GM18519 (cell line): Measurements from ENCODE around the gene TMEM134.

ENCODE experiments used
- ATAC-seq: cut with Tn5 transposase; IDR thresholded peaks from one replicate; pipeline ENCODE4 v1.9.1; 2021; ENCODE audit warnings: mild to moderate bottlenecking, moderate library complexity; ENCODE audit not compliant: unreplicated experiment, low FRiP score

Gene TMEM134

DNA sequence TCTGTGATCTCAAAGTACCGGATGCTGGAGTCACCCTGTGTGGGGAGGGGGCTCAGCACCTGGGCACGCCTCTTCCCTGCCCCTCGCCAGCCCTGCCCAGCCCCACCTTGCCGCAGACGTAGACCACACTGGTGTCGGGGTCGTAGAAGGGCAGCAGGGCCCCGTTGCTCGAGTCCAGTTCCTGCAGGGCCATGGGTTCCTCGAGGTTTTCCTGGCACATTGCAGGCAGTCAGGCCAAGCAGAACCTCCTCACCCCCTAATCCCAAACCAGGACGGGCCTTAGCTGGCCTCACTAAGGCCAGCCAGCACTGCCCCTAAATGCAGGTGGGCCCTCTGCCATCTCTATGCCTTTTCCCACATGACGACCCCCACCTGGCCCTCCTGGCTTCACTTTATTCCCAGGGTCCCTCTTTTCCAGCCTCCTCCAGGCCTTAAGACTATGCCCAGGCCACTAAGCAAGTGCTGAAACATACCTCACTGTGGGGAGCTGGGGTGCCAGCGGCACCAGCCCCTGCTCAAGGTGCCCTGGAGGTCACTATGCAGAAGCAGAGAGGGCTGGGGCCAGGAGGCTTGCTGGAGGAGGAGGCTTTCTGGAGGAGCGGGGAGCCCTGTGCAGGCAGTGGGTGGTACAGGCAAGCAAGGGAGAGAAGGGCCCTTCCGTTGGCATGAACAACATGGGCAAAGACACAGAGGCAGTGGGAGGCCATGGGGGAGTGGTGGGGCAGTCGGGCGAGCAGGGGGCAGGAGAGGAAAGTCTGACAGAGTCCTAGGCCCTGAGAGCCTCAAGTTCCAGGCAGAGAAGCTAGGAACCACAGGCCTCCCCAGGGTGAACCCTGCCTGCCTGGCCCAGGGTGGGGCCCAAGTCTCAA, 28.6 kb downstream of the TMEM134 start:
- ATAC-seq: no peak

DNA sequence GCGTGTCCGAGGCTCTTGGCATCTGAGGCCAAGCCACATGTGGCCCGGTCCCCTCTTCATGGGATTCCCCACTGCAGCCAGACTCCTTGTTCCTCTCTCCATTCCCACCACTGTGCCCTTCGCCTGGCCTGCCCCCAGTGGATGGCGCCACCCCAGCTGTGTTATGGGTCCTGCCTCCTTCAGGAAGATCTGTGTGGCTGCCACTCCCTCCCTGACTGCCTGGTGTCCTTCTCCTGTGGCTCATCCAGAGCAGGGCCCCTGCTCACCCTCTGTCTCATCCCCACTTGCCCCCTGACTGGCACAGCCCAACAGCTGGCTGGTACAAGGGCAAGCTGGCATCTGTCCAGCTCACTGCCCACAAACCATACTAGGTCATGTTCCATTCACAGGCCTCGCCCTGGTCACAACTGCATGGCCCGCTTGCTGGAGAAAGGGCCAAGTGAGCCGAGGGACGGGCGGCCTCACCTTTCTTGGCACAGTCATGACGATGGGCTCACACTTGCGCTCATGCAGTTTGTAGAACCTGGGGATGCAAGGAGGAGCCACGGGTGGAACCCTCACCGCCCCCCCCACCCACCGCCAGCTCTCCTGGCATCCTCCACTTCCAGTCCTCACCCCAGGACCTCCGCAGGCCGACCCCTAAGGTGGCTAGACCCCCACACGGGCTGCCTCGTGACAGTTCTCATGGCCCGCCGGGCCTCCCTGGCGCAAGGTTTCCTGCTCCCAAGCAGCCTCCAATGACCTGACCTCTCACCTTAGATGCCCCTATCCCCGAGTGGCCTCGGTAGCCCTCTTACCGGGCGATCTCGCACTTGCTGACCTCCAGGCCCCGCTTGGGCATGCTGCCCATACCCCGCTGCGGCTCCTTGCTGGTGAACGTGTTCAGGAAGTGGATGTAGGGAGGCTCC, 29.5 kb downstream of the TMEM134 start:
- no peak for ATAC-seq

DNA sequence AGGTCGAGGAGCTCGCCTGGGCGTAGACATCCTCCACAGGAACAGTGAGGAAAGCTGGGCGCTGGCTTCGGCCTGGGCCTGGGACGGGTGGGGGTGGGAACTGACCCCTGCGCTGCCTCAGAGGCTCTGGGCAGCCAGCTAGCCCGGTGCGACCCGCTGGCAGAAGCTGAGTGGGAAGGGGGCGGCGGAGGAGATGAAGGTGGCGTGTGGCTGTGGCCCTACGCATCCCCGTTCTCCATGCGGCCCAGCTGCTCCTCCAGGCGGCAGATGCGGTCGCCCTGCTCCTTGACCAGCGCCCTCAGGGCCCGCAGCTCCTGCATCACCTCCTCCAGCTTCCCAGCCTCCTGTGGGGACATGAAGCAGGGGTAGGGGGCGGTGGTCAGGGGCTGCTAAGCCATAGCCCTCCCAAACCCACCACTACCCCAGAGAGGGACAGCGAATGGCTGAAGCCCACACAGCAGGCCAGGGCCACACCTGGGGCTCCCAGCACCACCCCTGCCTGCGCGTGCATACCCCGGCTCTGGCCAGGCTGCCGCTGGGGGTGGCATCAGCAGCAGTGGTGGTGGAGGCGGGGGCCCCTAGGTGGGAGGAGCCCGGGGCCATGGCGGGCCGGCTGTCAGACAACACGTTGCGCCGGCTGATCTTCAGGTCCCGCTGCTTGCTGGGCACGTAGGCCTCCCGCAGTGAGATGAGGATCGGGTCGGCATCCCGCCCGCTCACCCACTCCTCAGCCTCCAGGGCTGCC, 30.7 kb downstream of the TMEM134 start:
- ATAC-seq: no peak

DNA sequence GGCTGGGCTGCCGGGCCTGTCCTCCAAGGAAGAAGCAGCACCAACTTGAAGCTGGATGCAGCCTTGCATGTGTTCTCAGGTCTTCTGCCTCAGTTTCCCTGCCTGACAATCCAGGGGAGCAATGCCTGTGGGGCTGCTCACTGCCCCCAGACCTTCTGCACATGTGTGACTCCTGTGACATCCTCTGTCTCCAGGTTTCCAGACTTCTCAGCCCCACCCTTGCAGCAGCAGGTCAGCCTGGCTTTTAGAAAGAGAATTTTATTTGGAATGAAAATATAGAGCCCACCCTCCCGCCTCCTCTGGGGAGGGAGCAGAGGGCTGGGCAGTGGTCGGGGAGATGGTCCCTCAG, 31.3 kb downstream of the TMEM134 start:
- no peak for ATAC-seq

DNA sequence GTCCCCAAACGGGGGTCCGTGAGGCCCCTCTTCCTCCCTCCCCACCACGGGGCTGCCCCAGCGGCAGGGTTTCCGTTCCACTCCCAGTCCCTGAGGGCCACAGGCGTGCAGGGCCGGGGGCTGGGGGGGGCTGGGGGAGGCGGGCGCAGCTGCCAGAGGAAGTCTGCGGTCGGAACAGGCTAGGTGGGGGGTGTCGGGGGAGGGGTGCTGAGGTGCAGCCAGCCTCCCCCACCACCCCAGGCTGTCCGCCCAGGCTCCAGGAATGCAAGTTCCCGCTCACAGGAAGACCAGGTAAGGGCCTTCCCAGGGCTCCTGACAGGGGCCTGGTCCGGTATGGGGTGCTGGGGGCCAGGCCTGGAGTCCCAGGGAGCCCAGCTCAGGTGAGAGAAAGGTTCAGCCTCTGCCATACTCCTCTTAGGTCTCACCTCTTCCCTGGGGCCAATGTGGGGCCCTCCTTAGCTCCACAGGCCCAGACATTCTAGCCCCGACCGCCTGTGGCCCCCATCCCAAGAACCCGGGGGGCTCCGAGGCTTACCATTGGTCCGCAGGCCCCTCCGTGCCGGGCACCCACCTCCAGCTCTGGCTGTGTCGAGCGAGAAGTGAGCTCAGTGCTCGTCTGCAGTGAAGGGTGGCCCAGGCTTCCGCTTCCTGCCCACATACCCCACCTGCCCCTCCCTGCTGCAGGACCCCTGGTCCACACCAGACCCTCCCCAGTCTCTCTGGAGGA, 31.8 kb downstream of the TMEM134 start, which contains the start of gene PTPRCAP:
PTPRCAP (minus strand) TSS at position 601 of the 727 bp plus-strand sequence; CDS start at position 538, 63 bp downstream.
- no peak for ATAC-seq

DNA sequence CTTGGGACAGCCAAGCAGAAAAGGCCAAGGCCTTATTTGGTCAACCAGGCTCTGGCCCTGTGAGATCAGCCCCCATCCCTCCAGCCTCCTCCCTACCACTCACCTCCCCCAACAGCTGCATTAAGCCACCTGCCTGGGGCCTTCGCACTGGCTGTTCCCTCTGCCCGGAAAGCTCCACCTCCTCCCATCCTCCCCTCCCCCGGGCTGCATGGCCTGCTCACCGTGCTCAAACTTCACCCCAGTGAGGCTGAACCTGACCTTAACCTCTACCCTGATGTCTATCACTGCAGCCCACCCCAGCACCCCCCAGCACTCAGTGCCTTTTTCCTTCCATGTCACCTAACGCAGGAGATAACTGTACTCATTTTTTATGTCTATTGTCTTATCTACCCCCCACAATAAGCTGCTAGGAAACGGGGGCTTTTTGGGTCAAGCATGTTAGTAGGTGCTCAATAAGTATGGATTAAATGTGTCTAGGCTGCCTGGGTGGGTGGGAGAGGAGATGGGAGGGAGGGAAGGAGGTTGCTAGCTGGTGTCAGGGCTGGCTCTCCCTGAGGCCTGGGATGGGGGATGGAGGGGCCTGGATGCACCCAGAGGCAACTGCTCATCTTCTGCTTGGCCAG, 32.5 kb downstream of the TMEM134 start:
- no peak for ATAC-seq

DNA sequence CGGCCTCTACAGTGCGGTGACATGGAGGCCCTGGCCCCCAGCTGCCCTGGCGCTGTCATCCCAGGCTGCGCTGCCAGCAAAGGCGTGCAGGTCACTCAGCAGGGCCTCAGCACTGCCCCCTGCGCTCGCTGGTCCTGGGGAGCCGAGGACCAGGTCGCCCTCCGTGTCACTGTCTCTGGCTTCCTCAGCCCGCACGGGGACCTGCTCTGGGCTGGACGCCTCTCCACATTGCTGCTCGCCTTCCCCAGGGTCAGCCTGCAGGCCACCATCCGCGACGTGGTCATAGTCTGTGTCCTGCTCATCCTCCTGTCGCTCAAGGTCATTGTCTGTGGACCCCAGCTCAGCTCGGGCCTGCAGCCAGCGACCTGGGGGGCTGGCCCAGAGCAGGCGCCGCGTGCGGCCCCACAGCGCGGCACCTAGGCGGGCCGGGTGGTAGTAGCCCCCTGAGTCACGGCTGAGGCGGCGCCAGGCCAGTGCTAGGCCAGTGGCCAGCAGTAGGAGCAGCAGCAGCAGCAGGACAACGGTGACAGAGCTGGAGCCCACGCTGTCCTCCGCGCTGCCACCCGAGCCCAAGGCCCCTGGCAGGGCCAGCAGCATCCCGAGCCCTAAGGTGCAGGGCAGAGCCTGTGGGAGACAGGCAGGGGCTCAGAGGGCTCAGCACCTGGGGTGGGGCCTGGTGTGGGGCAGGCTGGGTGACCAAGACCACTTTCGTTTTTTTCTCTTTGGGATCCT, 33.2 kb downstream of the TMEM134 start:
- ATAC-seq: no peak

DNA sequence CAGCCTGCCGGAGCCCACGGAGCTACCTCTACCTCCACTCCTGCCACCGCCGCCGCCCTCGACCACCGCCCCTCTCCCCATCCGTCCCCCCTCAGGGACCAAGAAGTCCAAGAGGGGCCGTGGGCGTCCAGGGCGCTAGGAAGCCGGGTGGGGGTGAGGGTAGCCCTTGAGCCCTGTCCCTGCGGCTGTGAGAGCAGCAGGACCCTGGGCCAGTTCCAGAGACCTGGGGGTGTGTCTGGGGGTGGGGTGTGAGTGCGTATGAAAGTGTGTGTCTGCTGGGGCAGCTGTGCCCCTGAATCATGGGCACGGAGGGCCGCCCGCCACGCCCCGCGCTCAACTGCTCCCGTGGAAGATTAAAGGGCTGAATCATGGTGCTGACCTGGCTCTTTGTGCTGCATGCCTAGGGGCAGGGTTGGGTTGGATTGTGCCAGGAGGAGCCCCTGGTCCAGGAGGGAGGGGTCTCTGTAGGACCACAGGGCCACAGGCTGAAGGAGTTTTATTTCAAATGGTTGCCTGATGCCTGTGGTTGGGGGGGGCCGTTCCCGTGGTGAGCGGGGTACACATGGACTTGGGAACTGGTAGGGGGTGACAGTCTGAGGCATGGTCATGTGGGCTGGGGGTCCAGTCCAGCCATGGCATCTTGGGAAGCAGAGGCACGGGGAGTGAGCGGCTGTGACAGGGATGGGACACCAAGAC, 33.9 kb downstream of the TMEM134 start:
- ATAC-seq: no peak

DNA sequence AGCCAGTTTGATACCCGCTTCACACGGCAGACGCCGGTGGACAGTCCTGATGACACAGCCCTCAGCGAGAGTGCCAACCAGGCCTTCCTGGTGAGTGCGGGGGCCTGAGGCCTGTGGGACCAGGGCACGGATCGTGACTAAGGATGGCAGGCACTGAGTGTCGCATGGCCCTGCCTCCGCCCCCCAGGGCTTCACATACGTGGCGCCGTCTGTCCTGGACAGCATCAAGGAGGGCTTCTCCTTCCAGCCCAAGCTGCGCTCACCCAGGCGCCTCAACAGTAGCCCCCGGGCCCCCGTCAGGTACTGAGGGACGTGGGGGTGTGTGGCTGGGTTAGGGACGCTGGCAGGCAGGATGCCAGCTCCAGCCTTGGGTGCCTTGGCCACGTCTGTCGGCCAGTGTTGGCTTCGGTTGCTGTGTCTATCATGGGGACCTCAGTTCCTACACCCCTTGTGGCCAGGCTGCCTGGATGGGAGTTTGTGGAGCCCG, 34.6 kb downstream of the TMEM134 start:
- no peak for ATAC-seq

DNA sequence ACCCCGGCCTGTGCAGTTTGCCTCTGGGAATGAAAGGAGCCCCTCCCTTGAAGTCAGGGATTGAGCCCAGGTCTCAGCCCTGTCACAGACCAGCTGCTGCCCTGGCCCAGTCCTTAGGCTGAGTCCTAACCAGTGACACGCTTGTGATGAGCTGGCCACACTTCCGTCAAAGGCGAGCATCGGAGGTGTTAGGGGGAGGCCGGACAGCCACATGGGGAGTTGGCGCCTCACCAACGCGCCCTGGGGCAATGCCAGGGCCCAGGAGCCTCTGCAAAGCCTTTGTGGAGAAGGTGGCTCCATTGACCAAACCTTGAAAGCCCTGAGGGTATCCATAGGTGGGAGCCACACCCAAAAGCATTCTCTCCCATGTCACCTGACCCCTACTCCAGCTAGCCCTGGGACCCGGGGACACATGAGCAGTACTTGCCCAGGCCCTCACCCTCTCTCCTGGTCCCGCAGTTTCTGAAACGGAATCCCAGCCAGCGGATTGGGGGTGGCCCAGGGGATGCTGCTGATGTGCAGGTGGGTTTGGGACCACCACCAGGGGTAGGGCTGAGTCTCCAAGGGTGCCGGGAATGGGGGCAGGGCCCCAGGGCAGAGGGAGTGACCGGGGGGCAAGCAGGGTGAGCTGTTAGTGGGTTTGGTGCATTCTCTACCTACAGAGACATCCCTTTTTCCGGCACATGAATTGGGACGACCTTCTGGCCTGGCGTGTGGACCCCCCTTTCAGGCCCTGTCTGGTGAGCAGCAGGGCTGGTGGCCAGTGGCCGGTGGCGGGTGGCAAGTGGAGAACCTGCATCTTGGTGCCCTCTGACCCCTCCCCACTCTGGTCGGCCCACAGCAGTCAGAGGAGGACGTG, 35.3 kb downstream of the TMEM134 start:
- ATAC-seq: no peak

DNA sequence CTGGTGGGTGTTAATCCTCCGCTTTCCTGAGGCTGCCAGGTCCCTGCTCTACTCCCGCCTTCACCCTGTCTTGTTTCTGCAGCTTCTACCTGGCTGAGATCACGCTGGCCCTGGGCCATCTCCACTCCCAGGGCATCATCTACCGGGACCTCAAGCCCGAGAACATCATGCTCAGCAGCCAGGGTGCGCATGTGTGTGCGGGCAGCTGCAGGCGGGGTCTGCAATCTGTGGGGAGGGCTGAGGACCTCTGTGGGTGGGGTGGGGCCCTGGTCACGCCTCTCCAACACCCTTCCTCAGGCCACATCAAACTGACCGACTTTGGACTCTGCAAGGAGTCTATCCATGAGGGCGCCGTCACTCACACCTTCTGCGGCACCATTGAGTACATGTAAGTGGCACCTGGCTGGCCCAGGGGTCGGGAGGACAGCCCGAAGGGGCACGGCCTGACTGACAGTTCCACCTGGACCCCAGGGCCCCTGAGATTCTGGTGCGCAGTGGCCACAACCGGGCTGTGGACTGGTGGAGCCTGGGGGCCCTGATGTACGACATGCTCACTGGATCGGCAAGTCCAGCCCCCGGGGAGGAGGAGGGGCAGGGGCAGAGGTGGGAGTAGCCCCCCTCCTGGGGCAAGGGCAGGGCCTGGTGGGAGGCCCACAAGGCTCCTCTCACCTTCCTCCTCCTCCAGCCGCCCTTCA, 36.2 kb downstream of the TMEM134 start:
- ATAC-seq: no peak

DNA sequence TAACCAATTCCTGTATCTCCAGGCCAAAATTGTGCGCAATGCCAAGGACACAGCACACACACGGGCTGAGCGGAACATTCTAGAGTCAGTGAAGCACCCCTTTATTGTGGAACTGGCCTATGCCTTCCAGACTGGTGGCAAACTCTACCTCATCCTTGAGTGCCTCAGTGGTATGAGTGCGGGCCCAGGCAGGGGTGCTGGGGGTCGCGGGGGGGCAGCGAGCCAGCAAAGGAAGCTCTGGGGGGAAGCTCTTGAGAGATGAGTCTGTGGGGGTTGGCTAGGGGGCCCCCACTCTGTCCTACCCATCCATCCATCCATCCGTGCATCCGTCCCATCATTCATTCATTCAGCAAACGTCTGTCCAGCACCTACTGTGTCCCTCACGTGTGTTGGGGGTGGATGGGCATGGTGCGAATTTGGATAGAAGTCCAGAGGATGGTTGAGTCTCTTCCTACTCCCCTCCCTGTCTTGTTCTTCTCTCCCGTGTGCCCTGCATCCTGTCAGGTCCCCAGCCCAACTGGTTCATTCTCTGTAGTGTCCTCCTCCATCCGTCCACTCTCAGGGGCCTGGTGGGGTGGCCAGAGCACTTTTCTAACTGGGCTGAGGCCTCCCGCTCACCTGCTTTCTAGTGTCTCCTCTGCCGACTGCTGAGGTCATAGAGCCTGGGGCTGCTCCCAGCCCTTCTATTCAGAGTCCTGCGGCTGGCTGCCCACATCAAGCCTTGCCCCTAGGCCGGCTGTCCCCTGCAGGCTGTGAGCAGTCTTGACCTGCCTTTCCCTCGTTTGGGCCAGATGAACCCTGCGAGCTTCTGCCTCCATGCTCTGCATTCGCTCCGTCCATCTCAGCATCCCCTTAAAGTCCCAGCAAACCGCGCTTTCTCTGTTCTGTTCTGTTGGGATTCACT, 37.5 kb downstream of the TMEM134 start:
- ATAC-seq: no peak

DNA sequence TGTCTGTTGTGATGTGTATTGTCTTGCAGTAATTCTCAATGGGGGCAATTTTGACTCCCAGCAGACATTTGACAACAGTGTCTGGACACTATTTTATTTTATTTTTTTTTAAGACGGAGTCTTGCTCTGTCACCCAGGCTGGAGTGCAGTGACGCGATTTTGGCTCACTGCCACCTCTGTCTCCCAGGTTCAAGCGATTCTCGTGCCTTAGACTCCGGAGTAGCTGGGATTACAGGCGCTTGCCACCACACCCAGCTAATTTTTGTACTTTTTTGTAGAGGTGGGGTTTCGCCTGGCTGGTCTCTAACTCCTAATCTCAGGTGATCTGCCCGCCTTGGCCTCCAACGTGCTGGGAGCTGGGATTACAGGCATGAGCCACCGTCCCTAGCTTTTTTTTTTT, 39.3 kb downstream of the TMEM134 start:
- ATAC-seq: no peak

DNA sequence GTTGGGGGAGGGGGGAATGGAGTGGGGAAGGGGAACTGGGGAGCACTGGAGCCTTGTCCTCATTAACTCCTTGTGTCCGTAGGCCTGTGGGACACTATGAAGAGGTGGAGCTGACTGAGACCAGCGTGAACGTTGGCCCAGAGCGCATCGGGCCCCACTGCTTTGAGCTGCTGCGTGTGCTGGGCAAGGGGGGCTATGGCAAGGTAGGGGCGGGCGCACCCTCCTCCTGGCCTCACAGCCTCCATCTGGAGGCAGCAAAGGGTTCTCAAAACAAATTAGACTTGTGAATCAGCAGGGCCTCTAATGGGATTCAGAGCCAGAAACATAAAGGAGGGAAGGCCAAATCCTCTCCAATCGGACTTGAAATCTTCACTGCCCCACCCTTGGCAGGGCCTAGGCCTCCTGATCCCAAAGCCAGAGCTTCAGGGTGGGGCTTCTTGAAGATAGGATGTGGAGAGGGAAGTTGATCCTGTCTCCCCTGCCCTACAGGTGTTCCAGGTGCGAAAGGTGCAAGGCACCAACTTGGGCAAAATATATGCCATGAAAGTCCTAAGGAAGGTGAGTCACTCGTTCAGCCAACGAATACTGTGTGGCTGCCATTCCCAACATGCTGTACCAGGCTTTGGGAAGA, 39.9 kb downstream of the TMEM134 start:
- ATAC-seq: no peak
